Mammary epithelial cell (primary cell): ENCODE data around the gene SYNE1.

Experiments
- EZH2 ChIP-seq: IDR thresholded peaks from 2 replicates; pipeline ENCODE4 v1.6.1; 2012; ENCODE audit warnings: low read length, inconsistent platforms, borderline replicate concordance
- TF ChIP-seq, protein P1 (sequence below), 2 donors: IDR thresholded peaks in 1 of 2; conservative IDR thresholded peaks in 1 of 2; 2 replicates each; pipeline ENCODE4 v1.5.1; 2011 to 2012; ENCODE audit warnings: inconsistent platforms in 2 of 2, low read length in 2 of 2, mild to moderate bottlenecking in 2 of 2, control low read depth in 1 of 2, low read depth in 1 of 2; ENCODE audit not compliant: insufficient read depth in 1 of 2; ENCODE audit errors: extremely low read depth in 1 of 2

DNA sequence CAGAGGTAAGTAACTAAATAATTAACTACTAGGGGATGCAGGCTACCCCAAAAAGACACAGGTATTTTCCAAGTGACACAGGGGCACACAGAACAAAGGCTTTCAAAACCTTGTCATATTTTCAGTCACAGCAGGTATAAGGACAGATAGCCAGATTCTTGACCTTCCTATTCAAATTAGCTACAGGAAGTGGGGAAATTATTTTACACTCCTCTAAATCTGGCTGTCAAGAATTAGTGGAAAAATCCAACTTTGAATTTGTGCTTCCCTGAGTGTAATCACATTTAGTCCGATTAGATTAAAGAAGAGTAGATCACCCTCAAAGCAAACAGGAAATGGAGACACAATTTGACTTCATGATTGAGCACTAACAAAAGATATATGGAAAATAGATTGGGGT, 60.6 kb downstream of the SYNE1 start:
- TF ChIP-seq, protein P1, sequence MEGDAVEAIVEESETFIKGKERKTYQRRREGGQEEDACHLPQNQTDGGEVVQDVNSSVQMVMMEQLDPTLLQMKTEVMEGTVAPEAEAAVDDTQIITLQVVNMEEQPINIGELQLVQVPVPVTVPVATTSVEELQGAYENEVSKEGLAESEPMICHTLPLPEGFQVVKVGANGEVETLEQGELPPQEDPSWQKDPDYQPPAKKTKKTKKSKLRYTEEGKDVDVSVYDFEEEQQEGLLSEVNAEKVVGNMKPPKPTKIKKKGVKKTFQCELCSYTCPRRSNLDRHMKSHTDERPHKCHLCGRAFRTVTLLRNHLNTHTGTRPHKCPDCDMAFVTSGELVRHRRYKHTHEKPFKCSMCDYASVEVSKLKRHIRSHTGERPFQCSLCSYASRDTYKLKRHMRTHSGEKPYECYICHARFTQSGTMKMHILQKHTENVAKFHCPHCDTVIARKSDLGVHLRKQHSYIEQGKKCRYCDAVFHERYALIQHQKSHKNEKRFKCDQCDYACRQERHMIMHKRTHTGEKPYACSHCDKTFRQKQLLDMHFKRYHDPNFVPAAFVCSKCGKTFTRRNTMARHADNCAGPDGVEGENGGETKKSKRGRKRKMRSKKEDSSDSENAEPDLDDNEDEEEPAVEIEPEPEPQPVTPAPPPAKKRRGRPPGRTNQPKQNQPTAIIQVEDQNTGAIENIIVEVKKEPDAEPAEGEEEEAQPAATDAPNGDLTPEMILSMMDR (conservative IDR thresholded peaks at IDR 0.05 in 1 of 2, IDR thresholded peaks at IDR 0.05 in 1 of 2; ENCODE audit: extremely low read depth in 1 of 2, insufficient read depth in 1 of 2, low read depth in 1 of 2, low read length in 2 of 2): no peak
- no peak for TF ChIP-seq EZH2
